Activated gamma-delta T cell treated with anti-CD3 and anti-CD28 coated beads, Interleukin-2, amount 50 U/mL, for 16 hours (primary cell): ENCODE results near the gene F10.
A peak's percentile ranks its signal among the peaks of the same experiment; 100 is the strongest.

ENCODE experiments used
- DNase-seq: peaks from one replicate; pipeline ENCODE4 v3.0.0-alpha.2; 2020; ENCODE audit warnings: low read depth

The F10 gene

GRCh38 chr13:113171250-113172125 lies 48.9 kb downstream of the F10 start:
- no peak for DNase-seq

DNA sequence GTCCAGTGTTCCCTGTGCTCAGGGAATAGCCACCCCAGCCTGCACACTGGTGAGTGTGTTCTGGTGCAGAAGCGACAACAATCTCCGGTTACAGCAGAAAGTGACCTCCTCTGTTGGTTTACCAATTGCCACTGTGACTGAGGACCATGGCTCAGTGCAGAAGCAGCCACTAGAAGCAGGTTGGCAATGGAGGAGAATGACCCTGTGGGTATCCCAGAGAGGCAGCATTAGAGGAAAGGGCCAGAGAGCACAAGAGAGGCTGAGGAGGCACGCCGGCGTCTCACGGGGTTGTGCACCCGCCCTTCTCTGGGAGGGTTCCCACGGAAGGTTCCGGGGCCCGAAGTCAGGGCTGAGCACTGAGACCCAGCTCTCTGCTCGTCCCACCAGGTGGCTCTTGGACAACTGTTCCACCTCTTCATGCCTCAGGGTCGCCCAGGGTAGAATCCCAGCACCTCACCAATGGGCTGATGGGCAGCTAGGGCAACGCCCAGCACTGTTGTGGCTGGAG lies 49.9 kb downstream of the F10 start:
- no peak for DNase-seq

DNA sequence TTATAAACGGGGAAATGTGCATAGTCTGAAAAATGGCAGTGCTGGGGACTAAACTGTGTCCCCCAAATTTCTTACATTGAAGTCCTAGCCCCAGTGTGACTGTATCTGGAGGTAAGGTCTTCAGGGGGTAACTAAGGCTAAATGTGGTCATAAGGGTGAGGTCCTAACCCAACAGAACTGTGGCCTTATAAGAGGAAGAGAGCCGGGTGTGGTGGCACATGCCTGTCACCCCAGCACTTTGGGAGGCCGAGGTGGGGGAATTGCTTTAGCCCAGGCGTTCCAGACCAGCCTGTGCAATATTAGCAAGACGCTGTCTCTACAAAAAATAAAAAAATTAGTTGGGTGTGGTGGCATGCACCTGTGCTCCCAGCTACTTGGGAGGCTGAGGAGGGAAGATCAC lies 53.7 kb downstream of the F10 start:
- DNase-seq: peak; percentile 56

GRCh38 chr13:113176822-113177221 lies 54.2 kb downstream of the F10 start:
- no peak for DNase-seq

DNA sequence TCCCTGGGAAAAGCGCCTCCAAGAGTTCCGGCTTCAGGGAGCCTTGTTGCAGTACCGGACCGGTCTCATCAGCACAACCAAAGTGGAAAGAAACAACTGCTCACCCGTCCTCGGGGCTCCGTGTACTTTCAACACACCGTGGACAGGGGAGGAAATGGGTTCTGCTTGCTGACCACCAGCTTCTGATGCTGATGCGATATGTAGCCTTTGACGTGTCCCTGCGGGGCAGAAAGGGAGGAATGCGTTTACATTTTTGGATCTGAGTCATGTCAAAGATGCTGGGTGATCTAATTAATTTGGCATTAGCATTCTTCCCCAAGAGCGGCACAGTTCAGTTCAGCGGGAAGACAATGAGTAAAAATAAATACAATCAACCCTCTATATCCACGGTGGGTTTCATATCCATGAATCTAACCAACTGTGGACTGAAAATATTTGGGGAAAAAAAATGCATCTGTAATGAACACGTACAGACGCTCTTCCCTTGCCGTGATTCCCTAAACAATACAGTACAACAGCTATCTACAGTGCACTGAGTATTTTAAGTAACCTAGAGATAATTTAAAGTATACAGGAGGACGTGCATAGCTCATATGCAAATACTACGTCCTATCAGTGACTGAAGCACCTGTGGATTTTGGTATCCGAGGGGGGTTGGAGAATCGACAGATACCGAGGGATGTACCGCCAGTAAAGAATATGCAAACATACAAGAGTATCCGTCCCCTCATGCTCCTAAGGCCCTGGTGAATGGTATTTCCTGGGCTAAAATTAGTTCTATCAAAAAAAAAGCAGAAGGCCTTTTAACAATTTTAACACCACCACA lies 55.7 kb downstream of the F10 start:
- no peak for DNase-seq

DNA sequence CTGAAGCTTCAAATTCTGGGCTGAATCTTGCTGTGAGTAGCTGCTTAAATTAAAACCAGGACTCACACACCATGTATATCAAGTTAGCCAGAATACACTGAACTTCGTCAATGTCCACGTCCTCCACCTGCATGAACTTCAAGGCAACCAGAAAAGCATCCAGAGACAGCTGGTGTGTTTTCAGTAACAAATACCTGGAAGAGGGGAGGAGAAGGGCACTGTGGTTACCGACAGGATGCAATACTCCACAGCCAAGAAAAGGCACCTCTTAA lies 56.2 kb downstream of the F10 start:
- DNase-seq: no peak

DNA sequence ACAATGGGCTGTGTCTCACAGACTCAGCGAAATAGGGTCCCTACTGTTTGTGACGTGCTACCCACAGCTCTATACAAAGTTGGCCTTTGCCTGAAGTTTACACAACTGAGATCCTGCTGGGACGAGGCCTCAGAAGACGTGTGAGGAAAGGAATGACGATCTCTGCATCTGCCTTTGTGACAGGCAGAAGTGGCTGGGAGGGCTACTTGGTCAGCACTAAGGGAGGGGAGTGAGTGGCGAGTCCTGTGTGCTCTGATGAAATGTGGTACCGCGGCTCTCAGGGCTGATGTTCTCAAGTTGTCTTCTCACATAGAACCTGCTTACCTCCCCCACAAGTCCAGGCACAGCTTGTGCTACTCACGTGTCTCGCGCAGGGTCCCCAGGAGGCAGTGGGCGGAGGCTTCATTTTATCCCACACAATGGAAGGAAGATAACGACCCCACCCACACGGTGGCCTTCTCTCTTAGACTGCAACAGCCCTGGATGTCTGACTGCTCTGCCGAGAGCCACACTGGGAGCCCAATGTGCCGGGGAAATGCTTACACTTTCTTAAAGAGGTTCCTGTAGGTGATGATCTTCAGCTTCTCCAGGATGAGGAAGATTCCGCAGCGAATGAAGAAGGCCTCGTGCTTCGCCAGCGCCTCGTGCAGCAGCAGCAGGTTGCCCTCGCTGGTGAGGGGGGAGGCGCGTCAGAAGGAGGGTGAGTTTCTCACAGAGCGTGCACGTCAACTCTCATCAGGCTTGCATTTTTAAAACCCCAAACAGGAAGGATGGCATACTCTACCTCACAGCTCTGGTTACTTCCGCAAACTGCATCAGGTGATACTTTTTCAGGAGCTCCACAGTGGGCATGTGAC lies 57.0 kb downstream of the F10 start:
- no peak for DNase-seq

DNA sequence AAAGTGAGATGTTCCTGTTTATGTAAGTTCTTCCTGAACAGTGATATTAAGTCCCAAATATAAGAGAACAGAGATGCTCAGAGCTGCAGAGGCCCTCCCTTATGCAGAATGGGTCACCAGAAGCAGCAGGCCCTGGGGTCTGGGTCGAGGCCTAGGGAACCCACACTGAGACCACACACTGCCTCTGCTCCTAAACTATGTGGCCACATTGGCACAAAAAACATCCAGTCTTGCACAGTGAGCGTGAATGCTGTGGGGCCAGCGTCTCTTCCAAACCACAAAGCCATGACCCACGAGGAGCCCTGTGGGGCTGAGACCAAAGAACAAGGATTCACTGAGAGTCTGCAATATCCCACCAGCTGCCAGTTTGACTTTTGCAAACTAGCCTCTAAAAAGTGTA lies 59.4 kb downstream of the F10 start:
- no peak for DNase-seq

GRCh38 chr13:113183450-113184129 lies 61.0 kb downstream of the F10 start:
- no peak for DNase-seq

- no peak for DNase-seq
These were observed 62.2 kb downstream of the F10 start for GRCh38 chr13:113184568-113185440.

DNA sequence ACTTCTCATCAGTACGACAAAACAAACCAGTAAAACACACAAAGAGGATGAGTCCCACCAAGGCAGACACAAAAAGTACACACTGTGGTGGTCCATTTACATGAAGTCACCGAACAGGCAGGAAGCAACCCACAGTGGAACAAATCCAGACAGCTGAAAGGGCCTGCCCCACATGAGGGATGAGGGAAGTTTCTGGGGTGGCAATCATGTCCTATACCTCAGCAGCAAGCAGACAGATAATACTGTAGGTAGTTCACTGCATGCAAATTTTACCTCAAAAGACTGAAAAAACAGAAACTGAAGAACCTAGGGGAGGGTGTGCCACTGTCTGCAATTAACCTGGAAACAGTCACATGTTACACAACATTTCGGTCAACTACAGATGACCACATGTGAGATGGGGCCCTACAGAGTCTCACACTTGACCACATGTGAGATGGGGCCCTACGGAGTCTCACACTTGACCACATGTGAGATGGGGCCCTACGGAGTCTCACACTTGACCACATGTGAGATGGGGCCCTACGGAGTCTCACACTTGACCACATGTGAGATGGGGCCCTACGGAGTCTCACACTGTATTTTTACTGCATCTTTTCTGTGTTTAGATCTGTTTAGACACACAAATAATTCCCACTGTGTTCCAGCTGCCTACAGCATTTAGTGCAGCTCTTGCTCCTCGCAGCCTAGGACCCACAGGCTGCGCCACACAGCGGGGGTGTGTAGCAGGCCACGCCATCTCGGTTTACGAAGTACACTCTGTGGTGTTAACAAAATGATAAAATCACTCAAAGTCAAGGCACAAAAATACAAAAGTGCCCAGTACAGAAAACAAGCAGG lies 63.7 kb downstream of the F10 start:
- DNase-seq: no peak

- no peak for DNase-seq
These were observed 64.7 kb downstream of the F10 start for GRCh38 chr13:113187263-113187669.

DNA sequence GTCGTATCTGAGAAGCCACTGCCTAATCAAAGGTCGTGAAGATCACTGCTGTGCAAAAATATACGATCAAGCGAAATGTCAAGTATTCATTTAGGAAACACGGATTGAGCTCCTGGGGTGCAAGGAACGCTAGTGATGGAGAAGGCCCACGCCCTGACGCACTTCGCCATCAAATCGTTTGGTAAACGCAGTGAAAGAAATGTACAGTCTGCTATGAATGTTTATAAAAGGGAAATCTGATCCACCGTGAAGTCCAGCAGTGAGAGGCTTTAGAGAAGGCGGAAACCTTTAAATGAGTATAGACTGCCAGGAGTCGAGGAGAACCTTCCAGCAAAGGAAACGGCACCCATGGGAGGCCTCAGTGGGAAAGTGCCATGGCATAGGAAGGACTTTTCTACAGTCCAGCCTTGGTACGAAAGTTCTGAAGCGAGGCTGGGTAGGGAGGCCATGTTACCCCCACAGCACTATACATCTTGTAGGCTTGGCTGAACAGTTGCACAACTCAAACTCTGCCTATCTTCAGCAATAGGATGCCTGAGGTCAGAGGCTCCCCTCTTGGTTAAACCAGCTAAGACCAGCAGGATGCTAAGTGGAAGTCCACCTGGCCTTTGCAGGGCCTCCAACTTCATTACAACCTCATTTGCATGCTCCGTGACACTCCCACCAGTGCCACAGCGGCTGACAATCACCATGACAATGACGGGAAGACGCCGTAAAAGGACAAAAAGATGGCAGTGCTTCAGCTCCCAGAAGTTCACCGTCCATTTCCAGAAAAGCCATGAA lies 65.5 kb downstream of the F10 start:
- DNase-seq: no peak

- no peak for DNase-seq
These were observed 67.6 kb downstream of the F10 start for GRCh38 chr13:113190181-113190580.

- no peak for DNase-seq
These were observed 69.7 kb downstream of the F10 start for GRCh38 chr13:113192279-113192678.

- no peak for DNase-seq
These were observed 70.3 kb downstream of the F10 start for GRCh38 chr13:113192902-113193301.

DNA sequence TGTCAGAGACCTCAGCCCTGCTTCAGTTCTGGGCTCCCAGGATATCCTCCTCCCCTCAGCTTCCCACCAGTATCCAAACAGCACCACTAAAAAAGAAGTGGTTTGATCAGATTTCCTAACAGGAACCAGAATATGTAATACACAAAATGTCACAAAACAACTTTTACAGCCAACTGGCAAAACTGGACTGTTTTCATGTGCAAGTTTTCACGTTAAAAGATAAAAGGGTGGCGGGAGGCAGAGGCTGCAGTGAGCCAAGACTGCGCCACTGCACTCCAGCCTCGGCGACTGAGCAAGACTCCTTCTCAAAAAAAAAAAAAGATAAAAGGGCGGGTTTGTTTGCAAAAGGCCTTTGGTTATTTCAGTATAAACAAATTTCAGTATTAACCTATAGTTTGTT lies 72.8 kb downstream of the F10 start:
- DNase-seq: no peak

- no peak for DNase-seq
These were observed 74.6 kb downstream of the F10 start for GRCh38 chr13:113196970-113197737.
